GM12878 (cell line): ENCODE data around the gene PITPNM3. TPM values are rescaled to one million over a fixed set of nuclear protein-coding genes. Genes with fewer than 3 reads are reported as not detected.

Experiments used
- ATAC-seq: fragments of 200-7000 bp; cut with Tn5 transposase; 3 replicates; pipeline ENCODE4 v1.9.1; 2020; ENCODE audit warnings: mild to moderate bottlenecking, moderate library complexity
- BruUV-seq: library from RNA; stranded (reverse); fragments of 400-500 nt; replicated peaks from 2 replicates; lab custom pipeline; 2021; lab: Mats Ljungman, UMichigan
- CTCF ChIA-PET: fragments of 300-600 bp; sonication (Branson Sonifier 250); formaldehyde crosslinking; extraction: SDS; loops from one replicate; lab custom pipeline; 2021; ENCODE audit warnings: inconsistent platforms; lab: Yijun Ruan, JAX
- POLR2A ChIA-PET: fragments of 350-600 bp; formaldehyde crosslinking; extraction: SDS; loops from one replicate; lab custom pipeline; 2021; ENCODE audit warnings: inconsistent platforms; lab: Charles Lee
- RAD21 ChIA-PET: fragments of 300-600 bp; sonication (Branson Sonifier 250); formaldehyde crosslinking; loops from one replicate; lab custom pipeline; 2023; ENCODE audit warnings: antibody characterized with exemption; ENCODE audit not compliant: unreplicated experiment; lab: Charles Lee
- SMC1A ChIA-PET: fragments of 300-600 bp; sonication (Branson Sonifier 250); formaldehyde crosslinking; loops from one replicate; lab custom pipeline; 2023; ENCODE audit not compliant: unreplicated experiment, uncharacterized antibody; lab: Charles Lee
- DNase-seq: peaks from one replicate; pipeline ENCODE4 v3.0.0-alpha.2; 2011; ENCODE audit warnings: low read depth, low spot score
- FAIRE-seq: peaks from 3 replicates; lab custom pipeline; 2011; peaks lifted over from hg19 to GRCh38; lab: Jason Lieb, UNC
- H2AFZ ChIP-seq: 2 replicates; pipeline ENCODE4 v1.6.0; 2011; ENCODE audit warnings: low read depth, low read length, control low read depth; ENCODE audit not compliant: control insufficient read depth
- H3K27ac ChIP-seq: 2 replicates; pipeline ENCODE4 v1.5.1; 2011; ENCODE audit warnings: control low read depth; ENCODE audit not compliant: control insufficient read depth, insufficient read depth
- H3K27me3 ChIP-seq, 2 experiments: replicated peaks in 1 of 2; 2 replicates each; pipeline versions ENCODE4 v1.6.0 to v1.6.1; 2011; ENCODE audit warnings: low read length in 1 of 2; ENCODE audit not compliant: control insufficient read depth in 2 of 2, insufficient read depth in 2 of 2
- H3K36me3 ChIP-seq, 2 experiments: 2 replicates each; pipeline ENCODE4 v1.5.1; 2011; ENCODE audit warnings: low read length in 1 of 2; ENCODE audit not compliant: control insufficient read depth in 2 of 2, insufficient read depth in 2 of 2
- H3K4me1 ChIP-seq: 2 replicates; pipeline ENCODE4 v1.6.1; 2011; ENCODE audit warnings: mild to moderate bottlenecking, low read length, moderate library complexity, mixed read lengths; ENCODE audit not compliant: control insufficient read depth, insufficient read depth
- H3K4me2 ChIP-seq: 2 replicates; pipeline ENCODE4 v1.6.0; 2011; ENCODE audit warnings: control low read depth; ENCODE audit not compliant: control insufficient read depth, insufficient read depth
- H3K4me3 ChIP-seq: fragments of 200-600 bp; sonication (generic); 2 replicates; pipeline ENCODE4 v1.5.1; 2016
- H3K79me2 ChIP-seq: 2 replicates; pipeline ENCODE4 v1.6.0; 2011; ENCODE audit warnings: low read length; ENCODE audit not compliant: control insufficient read depth, insufficient read depth
- H3K9ac ChIP-seq: 2 replicates; pipeline ENCODE4 v1.8.0; 2011; ENCODE audit warnings: low read length, control low read depth, mixed read lengths; ENCODE audit not compliant: control insufficient read depth, insufficient read depth
- H3K9me3 ChIP-seq: replicated peaks from 3 replicates; pipeline ENCODE4 v1.5.1; 2011; ENCODE audit warnings: mild to moderate bottlenecking, low read length; ENCODE audit not compliant: control insufficient read depth, insufficient read depth
- H4K20me1 ChIP-seq: 2 replicates; pipeline ENCODE4 v1.6.0; 2011; ENCODE audit not compliant: control insufficient read depth, insufficient read depth
- CBFB ChIP-seq: IDR thresholded peaks from 2 replicates; pipeline ENCODE4 v1.6.1; 2016; ENCODE audit warnings: antibody characterized with exemption, low read depth
- GATAD2B ChIP-seq: fragments of 450-650 bp; conservative IDR thresholded peaks from 2 replicates; pipeline ENCODE4 v1.6.1; 2017; ENCODE audit warnings: low read depth, mild to moderate bottlenecking, moderate library complexity
- MTA2 ChIP-seq: fragments of 450-650 bp; IDR thresholded peaks from 2 replicates; pipeline ENCODE4 v1.6.1; 2016; ENCODE audit warnings: low read depth, mild to moderate bottlenecking, moderate library complexity
- NKRF ChIP-seq: fragments of 450-650 bp; conservative IDR thresholded peaks from 2 replicates; pipeline ENCODE4 v1.6.1; 2017; ENCODE audit warnings: mild to moderate bottlenecking, moderate library complexity
- NRF1 ChIP-seq: conservative IDR thresholded peaks from 2 replicates; pipeline ENCODE4 v1.6.1; 2011; ENCODE audit warnings: mild to moderate bottlenecking, low read depth, low read length, improper control_type of control experiment
- SIN3A ChIP-seq: IDR thresholded peaks from 2 replicates; pipeline ENCODE4 v1.6.1; 2012; ENCODE audit warnings: low read depth, low read length, improper control_type of control experiment
- SMAD1 ChIP-seq: fragments of 450-650 bp; IDR thresholded peaks from 2 replicates; pipeline ENCODE4 v1.6.1; 2018; ENCODE audit warnings: mild to moderate bottlenecking, low read depth; ENCODE audit not compliant: partially characterized antibody
- SMAD5 ChIP-seq: IDR thresholded peaks from 2 replicates; pipeline ENCODE4 v1.6.1; 2016; ENCODE audit warnings: antibody characterized with exemption, low read depth
- USF2 ChIP-seq: IDR thresholded peaks from 2 replicates; pipeline ENCODE4 v1.6.1; 2011; ENCODE audit warnings: low read depth, low read length, improper control_type of control experiment, borderline replicate concordance
- ZBED1 ChIP-seq: IDR thresholded peaks from 2 replicates; pipeline ENCODE4 v1.6.1; 2016; ENCODE audit warnings: borderline replicate concordance
- ZNF207 ChIP-seq: fragments of 450-650 bp; IDR thresholded peaks from 2 replicates; pipeline ENCODE4 v1.6.1; 2014; ENCODE audit warnings: antibody characterized with exemption, mild to moderate bottlenecking, borderline replicate concordance
- WGBS: methylation state at CpG from one replicate; pipeline ENCODE4 v1.1.6; 2016; ENCODE audit warnings: low lambda C conversion rate; ENCODE audit not compliant: insufficient replicate concordance, insufficient coverage; ENCODE audit errors: missing lambda C conversion rate; 5-methylcytosine and 5-hydroxymethylcytosine counted together
- in situ Hi-C: fragments of 300-500 bp; cut with MboI; formaldehyde crosslinking; loops from 9 replicates; pipeline ENCODE4 v1.14.3; 2018; ENCODE audit warnings: mixed read lengths
- intact Hi-C: fragments of 100-400 bp; cut with micrococcal nuclease; formaldehyde crosslinking; loops from one replicate; pipeline ENCODE4 v1.14.2; 2022; ENCODE audit not compliant: unreplicated experiment
- polyA plus RNA-seq, 11 experiments: library from polyadenylated mRNA; depleted of rRNA in 4 of 11; unstranded in 6 of 11; stranded (reverse) in 5 of 11; fragments of >200 nt; fragmentation: Nextera tagmentation in 4 of 11; fragmentation: Illumina TruSeq in 1 of 11; extraction: Ambion mirVana in 4 of 11; extraction: Trizol in 1 of 11; gene quantifications; 1 replicate in 1 of 11; 2 replicates in 10 of 11; pipeline versions ENCODE4 v1.2.1 to v1.2.3, GENCODE V29; 2011 to 2016; ENCODE audit warnings: inconsistent platforms in 2 of 11, missing spikeins in 2 of 11, low read depth in 1 of 11
- total RNA-seq, 4 experiments: library from RNA; depleted of rRNA in 3 of 4; stranded (reverse); fragments of >200 nt in 3 of 4; fragmentation: Illumina TruSeq in 1 of 4; extraction: Trizol in 1 of 4; gene quantifications; 2 replicates each; pipeline versions ENCODE4 v1.2.1 to v1.2.3, GENCODE V29; 2013 to 2021
- TF ChIP-seq, protein P1 (sequence below): fragments of 450-650 bp; formaldehyde crosslinking; IDR thresholded peaks from 2 replicates; pipeline ENCODE4 v1.5.0; 2022; ENCODE audit warnings: mild to moderate bottlenecking, missing genetic modification characterization
- TF ChIP-seq, protein P2 (sequence below): fragments of 450-650 bp; IDR thresholded peaks from 2 replicates; pipeline ENCODE4 v1.6.1; 2017; ENCODE audit warnings: mild to moderate bottlenecking

PITPNM3 gene
- total and polyA plus RNA-seq, 10 of the 15 experiments (the other 5 are each of a cell fraction or from before 2014, with no cell fraction given): 0.02 to 0.49 (median 0.19) TPM; not detected in 1

- Histone ChIP-seq H3K79me2 (no peaks in the 10 kb centered on the region), H4K20me1 (no peaks in the 10 kb centered on the region), H3K27me3 (no peaks in the 10 kb centered on the region; a peak in 1 of 4 replicates), H3K9me3 (no peaks in the 10 kb centered on the region), H2AFZ (no peak overlapping the region), H3K4me3 (no peak overlapping the region), H3K4me2 (no peak overlapping the region), H3K27ac (no peak overlapping the region), H3K9ac (no peak overlapping the region), H3K36me3 (no peaks in the 10 kb centered on the region), H3K4me1 (no peaks in the 10 kb centered on the region)
- 0% methylated on average over 3 of the region's 3 CpGs for WGBS
- ChIA-PET RAD21 (no interaction called here), SMC1A (no interaction called here), POLR2A (no interaction called here), CTCF (no interaction called here)
- in situ Hi-C loops (no loop called here), intact Hi-C loops (no loop called here)
- ATAC-seq: no peak
- BruUV-seq: no TSS peak
- DNase-seq: no peak
- FAIRE-seq: no peak
- TF ChIP-seq SMAD5: no peak
- TF ChIP-seq ZNF207: no peak
- no peak for TF ChIP-seq MTA2
- no peak for TF ChIP-seq ZBED1
- TF ChIP-seq NRF1: no peak
- no peak for TF ChIP-seq NKRF
- TF ChIP-seq, protein P1, sequence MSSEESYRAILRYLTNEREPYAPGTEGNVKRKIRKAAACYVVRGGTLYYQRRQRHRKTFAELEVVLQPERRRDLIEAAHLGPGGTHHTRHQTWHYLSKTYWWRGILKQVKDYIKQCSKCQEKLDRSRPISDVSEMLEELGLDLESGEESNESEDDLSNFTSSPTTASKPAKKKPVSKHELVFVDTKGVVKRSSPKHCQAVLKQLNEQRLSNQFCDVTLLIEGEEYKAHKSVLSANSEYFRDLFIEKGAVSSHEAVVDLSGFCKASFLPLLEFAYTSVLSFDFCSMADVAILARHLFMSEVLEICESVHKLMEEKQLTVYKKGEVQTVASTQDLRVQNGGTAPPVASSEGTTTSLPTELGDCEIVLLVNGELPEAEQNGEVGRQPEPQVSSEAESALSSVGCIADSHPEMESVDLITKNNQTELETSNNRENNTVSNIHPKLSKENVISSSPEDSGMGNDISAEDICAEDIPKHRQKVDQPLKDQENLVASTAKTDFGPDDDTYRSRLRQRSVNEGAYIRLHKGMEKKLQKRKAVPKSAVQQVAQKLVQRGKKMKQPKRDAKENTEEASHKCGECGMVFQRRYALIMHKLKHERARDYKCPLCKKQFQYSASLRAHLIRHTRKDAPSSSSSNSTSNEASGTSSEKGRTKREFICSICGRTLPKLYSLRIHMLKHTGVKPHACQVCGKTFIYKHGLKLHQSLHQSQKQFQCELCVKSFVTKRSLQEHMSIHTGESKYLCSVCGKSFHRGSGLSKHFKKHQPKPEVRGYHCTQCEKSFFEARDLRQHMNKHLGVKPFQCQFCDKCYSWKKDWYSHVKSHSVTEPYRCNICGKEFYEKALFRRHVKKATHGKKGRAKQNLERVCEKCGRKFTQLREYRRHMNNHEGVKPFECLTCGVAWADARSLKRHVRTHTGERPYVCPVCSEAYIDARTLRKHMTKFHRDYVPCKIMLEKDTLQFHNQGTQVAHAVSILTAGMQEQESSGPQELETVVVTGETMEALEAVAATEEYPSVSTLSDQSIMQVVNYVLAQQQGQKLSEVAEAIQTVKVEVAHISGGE (CRISPR knock-in tag): no peak
- TF ChIP-seq, protein P2, sequence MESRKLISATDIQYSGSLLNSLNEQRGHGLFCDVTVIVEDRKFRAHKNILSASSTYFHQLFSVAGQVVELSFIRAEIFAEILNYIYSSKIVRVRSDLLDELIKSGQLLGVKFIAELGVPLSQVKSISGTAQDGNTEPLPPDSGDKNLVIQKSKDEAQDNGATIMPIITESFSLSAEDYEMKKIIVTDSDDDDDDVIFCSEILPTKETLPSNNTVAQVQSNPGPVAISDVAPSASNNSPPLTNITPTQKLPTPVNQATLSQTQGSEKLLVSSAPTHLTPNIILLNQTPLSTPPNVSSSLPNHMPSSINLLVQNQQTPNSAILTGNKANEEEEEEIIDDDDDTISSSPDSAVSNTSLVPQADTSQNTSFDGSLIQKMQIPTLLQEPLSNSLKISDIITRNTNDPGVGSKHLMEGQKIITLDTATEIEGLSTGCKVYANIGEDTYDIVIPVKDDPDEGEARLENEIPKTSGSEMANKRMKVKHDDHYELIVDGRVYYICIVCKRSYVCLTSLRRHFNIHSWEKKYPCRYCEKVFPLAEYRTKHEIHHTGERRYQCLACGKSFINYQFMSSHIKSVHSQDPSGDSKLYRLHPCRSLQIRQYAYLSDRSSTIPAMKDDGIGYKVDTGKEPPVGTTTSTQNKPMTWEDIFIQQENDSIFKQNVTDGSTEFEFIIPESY: no peak
- no peak for TF ChIP-seq SMAD1
- no peak for TF ChIP-seq GATAD2B
- TF ChIP-seq USF2: no peak
- no peak for TF ChIP-seq CBFB
- no peak for TF ChIP-seq SIN3A
Measured at GRCh38 chr17:6528557-6528956, 27.8 kb downstream of the PITPNM3 start.
